AG04450 (cell line): Measurements from ENCODE around the gene RPL26. TPM values are rescaled to one million over a fixed set of nuclear protein-coding genes. Genes with fewer than 3 reads are reported as not detected.
A peak's percentile ranks its signal among the peaks of the same experiment; 100 is the strongest.

Experiments used
- CTCF ChIA-PET: fragments of 300-600, 350-600 bp; formaldehyde crosslinking; extraction: SDS; loops from one replicate; lab custom pipeline; 2022; ENCODE audit warnings: antibody characterized with exemption, inconsistent platforms; lab: Charles Lee
- POLR2A ChIA-PET: fragments of 350-600 bp; formaldehyde crosslinking; extraction: SDS; loops from one replicate; lab custom pipeline; 2021; ENCODE audit warnings: antibody characterized with exemption, inconsistent platforms; lab: Yijun Ruan, JAX
- DNase-seq: peaks from one replicate; pipeline ENCODE4 v3.0.0-alpha.2; 2011; ENCODE audit warnings: low read depth, low spot score
- H3K27ac ChIP-seq: one replicate; pipeline ENCODE4 v1.5.1; 2012; ENCODE audit warnings: low read depth, low read length, control low read depth
- H3K27me3 ChIP-seq: one replicate; pipeline ENCODE4 v1.6.0; 2012; ENCODE audit warnings: low read length; ENCODE audit not compliant: control insufficient read depth, insufficient read depth
- H3K4me3 ChIP-seq: 2 replicates; pipeline ENCODE4 v1.5.1; 2011; ENCODE audit warnings: mild to moderate bottlenecking, low read depth, low read length, control low read depth
- H3K9me3 ChIP-seq: 2 replicates; pipeline ENCODE4 v1.5.1; 2012; ENCODE audit warnings: low read length; ENCODE audit not compliant: control insufficient read depth, insufficient read depth
- CTCF ChIP-seq: IDR thresholded peaks from 2 replicates; pipeline ENCODE4 v1.5.1; 2011; ENCODE audit warnings: low read depth, low read length, control low read depth, inconsistent platforms
- polyA plus RNA-seq: library from polyadenylated mRNA; depleted of rRNA; stranded (reverse); fragments of >200 nt; gene quantifications from 2 replicates; pipeline ENCODE4 v1.2.3, GENCODE V29; 2011

The RPL26 gene
- polyA plus RNA-seq, 1 experiment = 4,830 TPM

DNA sequence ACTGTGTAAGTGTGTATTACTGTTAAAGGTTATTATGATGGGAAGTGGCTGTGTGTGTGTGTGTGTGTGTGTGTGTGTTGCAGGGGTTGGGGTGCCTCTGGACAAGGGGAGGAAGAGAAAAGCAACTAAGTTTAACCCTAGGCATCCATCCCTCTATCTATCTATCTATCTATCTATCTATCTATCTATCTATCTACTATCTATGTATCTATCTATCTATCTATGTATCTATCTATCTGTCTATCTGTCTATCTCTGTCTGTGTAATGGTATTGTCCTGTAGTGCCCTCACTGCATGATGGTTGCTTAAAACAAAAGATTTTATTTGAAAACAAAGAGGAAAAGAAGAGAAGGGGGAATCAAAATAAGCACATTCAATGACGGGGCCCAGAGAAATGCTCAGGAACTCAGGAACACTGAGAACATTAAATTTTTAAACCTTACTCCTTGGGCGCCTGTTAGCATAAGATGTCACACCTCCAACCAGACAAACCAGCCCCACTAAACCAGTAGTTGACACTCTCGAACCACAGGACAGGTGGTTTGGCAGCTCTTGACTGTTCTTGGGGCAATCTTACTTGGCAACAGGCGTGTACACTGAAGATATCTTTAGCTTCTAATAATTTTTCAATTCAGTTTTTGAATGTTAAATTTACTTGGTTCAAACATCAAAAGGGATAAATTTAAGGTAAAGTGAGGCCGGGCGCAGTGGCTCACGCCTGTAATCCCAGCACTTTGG, 5.1 kb upstream of the RPL26 start:
- Histone ChIP-seq H3K27ac (no peak overlapping the region), H3K27me3 (no peaks in the 10 kb centered on the region), H3K4me3 (no peak overlapping the region), H3K9me3 (peaks cover 5% of the 10 kb centered on the region; the same call in 1 of the 2 replicates)
- CTCF ChIA-PET = no interaction called here
- DNase-seq = no peak
- TF ChIP-seq CTCF = no peak
- POLR2A ChIA-PET = no interaction called here

GRCh38 chr17:8386841-8387240, 3.8 kb upstream of the RPL26 start:
- ChIA-PET POLR2A (interaction anchor here (0.6 kb wide), 1 partner anchor 107 kb away, joined by 3 read pairs; no protein-coding TSS in a partner anchor), CTCF (interaction anchor here (0.6 to 1.5 kb wide), 6 partner anchors 24 to 1135 kb away, joined by 3 to 5 read pairs (median 4); no protein-coding TSS in a partner anchor)
- no peak for TF ChIP-seq CTCF
- H3K4me3 ChIP-seq = no peak overlapping the region
- H3K9me3 ChIP-seq = no peaks in the 10 kb centered on the region
- H3K27me3 ChIP-seq = no peaks in the 10 kb centered on the region
- no peak overlapping the region for H3K27ac ChIP-seq
- DNase-seq = no peak

DNA sequence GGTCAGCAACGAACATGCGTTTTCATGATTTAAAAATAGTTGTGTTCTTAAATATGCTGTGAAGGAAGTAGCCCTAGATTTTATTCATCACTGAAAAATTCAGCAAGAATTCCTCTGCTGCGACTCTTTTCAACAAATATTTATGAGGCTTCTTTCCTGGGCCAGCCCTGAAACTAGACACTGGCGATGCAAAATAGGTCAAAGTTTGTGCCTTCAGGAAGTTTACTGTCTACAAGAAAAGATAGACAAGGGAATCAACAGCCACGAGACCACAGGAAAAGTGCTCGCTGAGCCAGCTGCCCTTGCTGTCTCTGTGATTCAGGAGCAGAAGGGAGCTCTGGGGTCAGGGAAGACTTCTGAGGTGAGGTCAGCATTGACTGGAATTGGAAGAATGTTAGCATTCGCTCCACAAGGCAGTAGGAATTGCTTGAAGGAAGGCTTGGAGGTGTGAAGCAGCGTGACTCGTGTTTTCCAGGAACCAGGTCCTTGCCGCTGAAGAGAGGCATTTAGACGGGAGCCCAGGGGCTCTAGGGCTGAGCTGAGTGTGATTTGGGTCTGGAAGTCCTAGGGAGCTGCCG, 1.9 kb upstream of the RPL26 start:
- no peak for TF ChIP-seq CTCF
- Histone ChIP-seq H3K27ac (peak overlapping the region; percentile 97), H3K9me3 (no peaks in the 10 kb centered on the region), H3K4me3 (peak overlapping the region; percentile 7; the same call in 1 of the 2 replicates), H3K27me3 (no peaks in the 10 kb centered on the region)
- ChIA-PET POLR2A (interaction anchor here (0.8 to 1.2 kb wide), 3 partner anchors 9 to 51 kb away, joined by 3 to 7 read pairs (median 3); partner anchors contain the start of genes KRABD2 and NDEL1), CTCF (interaction anchor here (0.7 to 2.3 kb wide), 5 partner anchors 25 to 401 kb away, joined by 3 to 12 read pairs (median 3); no protein-coding TSS in a partner anchor)
- DNase-seq = peak; percentile 86

- no peak for DNase-seq
- POLR2A ChIA-PET = no interaction called here
- TF ChIP-seq CTCF = no peak
- Histone ChIP-seq H3K27ac (peak overlapping the region; percentile 52), H3K27me3 (no peaks in the 10 kb centered on the region), H3K9me3 (no peaks in the 10 kb centered on the region), H3K4me3 (peak overlapping the region; percentile 82)
- CTCF ChIA-PET = interaction anchor here (0.6 to 1.0 kb wide), 2 partner anchors 83 to 135 kb away, joined by 3 to 4 read pairs; partner anchors contain the start of gene CTC1
Measured at GRCh38 chr17:8382880-8383142, 182 bp downstream of the RPL26 start.
